CD14-positive monocyte (primary cell): Measurements from ENCODE around the gene TRIM7. TPM values are rescaled to one million over a fixed set of nuclear protein-coding genes. Genes with fewer than 3 reads are reported as not detected.

Experiments
- DNase-seq, 3 donors: peaks; one replicate each; pipeline ENCODE4 v3.0.0-alpha.2; 2011 to 2022
- H2AFZ ChIP-seq: 2 replicates; pipeline ENCODE4 v1.6.0; 2012; ENCODE audit warnings: mild to moderate bottlenecking, low read depth, low read length, inconsistent platforms; ENCODE audit not compliant: insufficient read depth, poor library complexity, severe bottlenecking
- H3K27ac ChIP-seq, 2 donors: 1 replicate in 1 of 2; 2 replicates in 1 of 2; pipeline ENCODE4 v1.5.1; 2012 to 2013; ENCODE audit warnings: low read length in 2 of 2, control low read depth in 1 of 2, inconsistent platforms in 1 of 2, low read depth in 1 of 2, mild to moderate bottlenecking in 1 of 2
- H3K27me3 ChIP-seq, 2 donors: one replicate each; pipeline versions ENCODE4 v1.6.0 to v1.6.1; 2011 to 2013; ENCODE audit warnings: low read length in 2 of 2; ENCODE audit not compliant: control insufficient read depth in 2 of 2, insufficient read depth in 2 of 2
- H3K36me3 ChIP-seq, 2 donors: replicated peaks in 1 of 2; 1 replicate in 1 of 2; 2 replicates in 1 of 2; pipeline versions ENCODE4 v1.5.1 to v1.6.1; 2012 to 2013; ENCODE audit warnings: low read length in 2 of 2, control low read depth in 1 of 2, inconsistent platforms in 1 of 2, mild to moderate bottlenecking in 1 of 2; ENCODE audit not compliant: insufficient read depth in 2 of 2, control insufficient read depth in 1 of 2
- H3K4me1 ChIP-seq, 2 donors: 1 replicate in 1 of 2; 2 replicates in 1 of 2; pipeline versions ENCODE4 v1.5.1 to v1.6.1; 2012 to 2013; ENCODE audit warnings: low read length in 2 of 2, control low read depth in 1 of 2, inconsistent platforms in 1 of 2, mild to moderate bottlenecking in 1 of 2, moderate library complexity in 1 of 2; ENCODE audit not compliant: insufficient read depth in 2 of 2, control insufficient read depth in 1 of 2
- H3K4me2 ChIP-seq: replicated peaks from 2 replicates; pipeline ENCODE3; 2012; ENCODE audit warnings: low read length, moderate library complexity, mild to moderate bottlenecking; ENCODE audit not compliant: poor library complexity, severe bottlenecking; ENCODE audit errors: extremely low read depth
- H3K4me3 ChIP-seq, 3 experiments: fragments of 200-600 bp in 1 of 3; sonication (generic) in 1 of 3; replicated peaks in 1 of 3; 1 replicate in 2 of 3; 2 replicates in 1 of 3; pipeline ENCODE4 v1.5.1; 2011 to 2013; ENCODE audit warnings: low read length in 3 of 3, mild to moderate bottlenecking in 3 of 3, control low read depth in 2 of 3, low read depth in 2 of 3, inconsistent platforms in 1 of 3, moderate library complexity in 1 of 3
- H3K79me2 ChIP-seq: 2 replicates; pipeline ENCODE4 v1.6.0; 2012; ENCODE audit warnings: mild to moderate bottlenecking, control low read depth, inconsistent platforms, low read length, moderate library complexity; ENCODE audit not compliant: insufficient read depth
- H3K9ac ChIP-seq: 2 replicates; pipeline ENCODE4 v1.6.0; 2017; ENCODE audit warnings: low read length, mild to moderate bottlenecking; ENCODE audit not compliant: insufficient read depth, poor library complexity, severe bottlenecking
- H3K9me3 ChIP-seq, 2 donors: replicated peaks in 1 of 2; 1 replicate in 1 of 2; 2 replicates in 1 of 2; pipeline versions ENCODE4 v1.5.1 to v1.6.1; 2012 to 2013; ENCODE audit warnings: low read length in 2 of 2, control low read depth in 1 of 2; ENCODE audit not compliant: control insufficient read depth in 1 of 2, insufficient read depth in 1 of 2
- H4K20me1 ChIP-seq: 2 replicates; pipeline ENCODE4 v1.6.0; 2012; ENCODE audit warnings: mild to moderate bottlenecking, low read length, control low read depth, moderate library complexity; ENCODE audit not compliant: insufficient read depth
- H3K27ac Mint-ChIP-seq, 7 donors: one replicate each; pipeline ENCODE4 v1.8.0; 2020; ENCODE audit warnings: mild to moderate bottlenecking in 7 of 7, mixed read lengths in 7 of 7, moderate library complexity in 6 of 7, inconsistent platforms in 2 of 7
- H3K27me3 Mint-ChIP-seq, 3 donors: one replicate each; pipeline ENCODE4 v1.8.0; 2021 to 2022; ENCODE audit warnings: low read depth in 3 of 3, mild to moderate bottlenecking in 3 of 3, mixed read lengths in 3 of 3, moderate library complexity in 3 of 3, inconsistent platforms in 1 of 3
- H3K36me3 Mint-ChIP-seq, 2 donors: one replicate each; pipeline ENCODE4 v1.8.0; 2020; ENCODE audit warnings: mixed read lengths in 2 of 2, inconsistent platforms in 1 of 2, mild to moderate bottlenecking in 1 of 2
- H3K4me1 Mint-ChIP-seq: one replicate; pipeline ENCODE4 v1.8.0; 2020; ENCODE audit warnings: mild to moderate bottlenecking, mixed read lengths
- H3K4me3 Mint-ChIP-seq, 2 donors: one replicate each; pipeline ENCODE4 v1.8.0; 2020; ENCODE audit warnings: mild to moderate bottlenecking in 2 of 2, mixed read lengths in 2 of 2, moderate library complexity in 1 of 2
- H3K9me3 Mint-ChIP-seq, 7 donors: one replicate each; pipeline ENCODE4 v1.8.0; 2020 to 2022; ENCODE audit warnings: mixed read lengths in 7 of 7, mild to moderate bottlenecking in 6 of 7, moderate library complexity in 6 of 7, inconsistent platforms in 2 of 7
- CTCF ChIP-seq: fragments of 200-600 bp; IDR thresholded peaks from one replicate; pipeline ENCODE4 v1.8.0; 2022; ENCODE audit warnings: antibody characterized with exemption, mild to moderate bottlenecking
- WGBS: methylation state at CpG from one replicate; pipeline ENCODE4 v1.1.5; 2013; ENCODE audit warnings: missing lambda C conversion rate; ENCODE audit not compliant: insufficient coverage; 5-methylcytosine and 5-hydroxymethylcytosine counted together
- intact Hi-C, 2 donors: fragments of 100-400 bp; cut with micrococcal nuclease; formaldehyde crosslinking; loops; one replicate each; pipeline versions ENCODE4 v1.15.0 to v1.15.1; 2023
- polyA plus RNA-seq, 3 donors: library from polyadenylated mRNA; depleted of rRNA in 1 of 3; unstranded in 2 of 3; stranded (reverse) in 1 of 3; fragments of 300-500 nt in 2 of 3; fragments of >200 nt in 1 of 3; fragmentation: Illumina TruSeq in 2 of 3; gene quantifications; 1 replicate in 2 of 3; 2 replicates in 1 of 3; pipeline ENCODE4 v1.2.3, GENCODE V29; 2012 to 2021

The TRIM7 gene
- polyA plus RNA-seq, 3 donors, result 9.5 to 12.8 (median 10.3) TPM

GRCh38 chr5:181203777-181204112, 1.3 kb downstream of the TRIM7 start:
- Histone ChIP-seq H3K36me3 (peaks cover 0 to 6% of the 10 kb centered on the region in 2 donors), H3K27ac (peak overlapping the region; percentile 68 to 75), H3K79me2 (no peaks in the 10 kb centered on the region), H3K9me3 (no peaks in the 10 kb centered on the region), H2AFZ (peak overlapping the region; percentile 84), H3K4me3 (peak overlapping the region; percentile 50 to 81 (median 56)), H4K20me1 (no peaks in the 10 kb centered on the region), H3K9ac (peak overlapping the region; percentile 29), H3K4me2 (peak overlapping the region; percentile 93), H3K4me1 (peaks cover 64 to 77% of the 10 kb centered on the region in 2 donors), H3K27me3 (peaks cover 6 to 27% of the 10 kb centered on the region in 2 donors)
- Mint-ChIP-seq H3K4me3 (peak overlapping the region; percentile 84 to 87), H3K9me3 (peaks cover 0 to 16% (median 7%) of the 10 kb centered on the region in 7 donors), H3K27me3 (peaks cover 25 to 37% (median 27%) of the 10 kb centered on the region in 3 donors), H3K36me3 (peaks cover 16 to 28% of the 10 kb centered on the region in 2 donors), H3K27ac (peak overlapping the region; percentile 73 to 94 (median 89)), H3K4me1 (peaks cover 71% of the 10 kb centered on the region)
- DNase-seq, result peak in 2 of 3 donors; percentile 33 to 46
- TF ChIP-seq CTCF, result no peak
- 2% methylated on average over 9 of the region's 17 CpGs for WGBS
- intact Hi-C loops, result loop anchor here in 1 of 2 donors (2.0 kb wide), 2 partner anchors 15 kb away; no protein-coding TSS in a partner anchor

GRCh38 chr5:181203093-181203711, 1.8 kb downstream of the TRIM7 start:
- Histone ChIP-seq H3K27me3 (peaks cover 6 to 27% of the 10 kb centered on the region in 2 donors), H3K79me2 (no peaks in the 10 kb centered on the region), H3K4me3 (peak overlapping the region in 2 of 3 experiments; percentile 50 to 81), H3K4me2 (peak overlapping the region; percentile 93), H2AFZ (peak overlapping the region; percentile 84), H3K36me3 (peaks cover 0 to 12% of the 10 kb centered on the region in 2 donors), H3K4me1 (peaks cover 64 to 77% of the 10 kb centered on the region in 2 donors), H3K9me3 (no peaks in the 10 kb centered on the region), H3K27ac (peak overlapping the region; percentile 68 to 75), H3K9ac (peak overlapping the region; percentile 29), H4K20me1 (no peaks in the 10 kb centered on the region)
- Mint-ChIP-seq H3K27ac (peak overlapping the region; percentile 73 to 94 (median 89)), H3K36me3 (peaks cover 22 to 33% of the 10 kb centered on the region in 2 donors), H3K4me1 (peaks cover 70% of the 10 kb centered on the region), H3K9me3 (peaks cover 0 to 19% (median 7%) of the 10 kb centered on the region in 7 donors), H3K27me3 (peaks cover 25 to 33% (median 27%) of the 10 kb centered on the region in 3 donors), H3K4me3 (peak overlapping the region; percentile 84 to 87)
- TF ChIP-seq CTCF, result no peak
- intact Hi-C loops, result loop anchor here in 1 of 2 donors (2.0 kb wide), 1 partner anchor 16 kb away; no protein-coding TSS in a partner anchor
- WGBS, result 38% methylated on average over 5 of the region's 11 CpGs
- DNase-seq, result peak; percentile 58 to 84 (median 75)
